ENCODE data around the gene THADA.

GRCh38 chr2:43326101-43326825 lies 269.6 kb downstream of the THADA start:
- no peak for TF ChIP-seq EZH2 (IDR thresholded peaks at IDR 0.05; ENCODE audit: borderline replicate concordance, low read length)
- TF ChIP-seq CTCF (IDR thresholded peaks at IDR 0.05; ENCODE audit: low read length), result no peak
